Ovary (tissue), 9 donors: ENCODE measurements around the gene NDUFB6. TPM values are rescaled to one million over a fixed set of nuclear protein-coding genes. Genes with fewer than 3 reads are reported as not detected.
"Not testable (repeated sequence)": the region's sequence is repeated elsewhere in the genome, so short reads cannot be mapped to it uniquely, and the experiment has no call there.

Experiments used
- DNase-seq, 5 donors: peaks; one replicate each; pipeline ENCODE4 v3.0.0-alpha.2; 2019 to 2020
- H3K27ac ChIP-seq, 2 donors: fragments of 200-600 bp; one replicate each; pipeline versions ENCODE4 v1.5.1 to v1.8.0; 2019 to 2022
- H3K27me3 ChIP-seq: fragments of 200-600 bp; one replicate; pipeline ENCODE4 v1.8.0; 2022
- H3K36me3 ChIP-seq: fragments of 200-600 bp; sonication (generic); one replicate; pipeline ENCODE4 v1.5.1; 2019
- H3K4me1 ChIP-seq: one replicate; pipeline ENCODE4 v1.8.1; 2013; ENCODE audit warnings: mild to moderate bottlenecking, moderate library complexity; ENCODE audit not compliant: insufficient read depth
- H3K4me3 ChIP-seq: fragments of 200-600 bp; sonication (generic); one replicate; pipeline ENCODE4 v1.5.1; 2017
- H3K9me3 ChIP-seq, 2 donors: fragments of 200-600 bp in 1 of 2; sonication (generic) in 1 of 2; one replicate each; pipeline versions ENCODE4 v1.5.1 to v1.8.1; 2013 to 2019; ENCODE audit warnings: mild to moderate bottlenecking in 1 of 2, moderate library complexity in 1 of 2
- CTCF ChIP-seq, 3 donors: fragments of 450-650 bp in 2 of 3; fragments of 200-600 bp in 1 of 3; IDR thresholded peaks; one replicate each; pipeline versions ENCODE4 v1.5.1 to v1.8.0; 2016 to 2022; ENCODE audit warnings: antibody characterized with exemption in 3 of 3, mild to moderate bottlenecking in 1 of 3
- EP300 ChIP-seq: sonication (generic); formaldehyde crosslinking; IDR thresholded peaks from one replicate; pipeline ENCODE4 v1.6.1; 2017; ENCODE audit warnings: antibody characterized with exemption
- POLR2A ChIP-seq: fragments of 450-650 bp; IDR thresholded peaks from one replicate; pipeline ENCODE4 v1.6.1; 2017; ENCODE audit warnings: antibody characterized with exemption, mild to moderate bottlenecking, moderate library complexity
- WGBS, 3 donors: extraction: QIAGEN DNeasy Blood & Tissue Kit in 1 of 3; methylation state at CpG; one replicate each; pipeline versions ENCODE4 v1.1.5 to v1.1.7; 2013 to 2017; 5-methylcytosine and 5-hydroxymethylcytosine counted together
- intact Hi-C, 4 donors: fragments of 100-400 bp; cut with DNase I; formaldehyde crosslinking; loops; one replicate each; pipeline versions ENCODE4 v1.11.0 to v1.15.1; 2022 to 2023
- polyA plus RNA-seq, 2 donors: library from polyadenylated mRNA; stranded (reverse); fragments of 200-250 nt in 1 of 2; fragments of 350-450 nt in 1 of 2; fragmentation: Illumina TruSeq in 1 of 2; extraction: RNeasy Lipid Tissue Mini Kit (QIAGEN cat#74804) in 1 of 2; gene quantifications; one replicate each; pipeline ENCODE4 v1.2.3, GENCODE V29; 2013 to 2014
- total RNA-seq, 7 donors: library from RNA; depleted of rRNA in 2 of 7; stranded (reverse); fragments of >200 nt in 2 of 7; fragmentation: NEBNext Ultra II Directional in 3 of 7; extraction: Animal tissue kit (Norgen Biotek cat#: 25700) in 3 of 7; gene quantifications; one replicate each; pipeline versions ENCODE4 v1.1.0 to v1.2.4, GENCODE V29; 2016 to 2023
- donor health status: DM: no; HTN: no; CAD: no; lungs with moderate emphysema.
- donor health status: DM: no; HTN: no; CAD: no.
- donor health status: Bipolar disorder and iron deficiency.
- donor health status: DM: yes; HTN: yes; CAD: no.
- donor health status: DM: no; HTN: no; CAD: no.
- donor health status: DM: yes; HTN: yes; CAD: no.

NDUFB6 gene
- total and polyA plus RNA-seq, 9 donors: 19.6 to 42.5 (median 37.8) TPM

GRCh38 chr9:32524892-32525708 lies 47.9 kb downstream of the NDUFB6 start:
- DNase-seq: peak in 1 of 5 donors; percentile 12
- peak overlapping the region; percentile 59 for H3K4me3 ChIP-seq
- intact Hi-C loops: loop anchor here in 1 of 4 donors (5.0 kb wide), 1 partner anchor 143 kb away; the partner anchor contains the start of gene ACO1
- peak overlapping the region; percentile 77 to 85 for H3K27ac ChIP-seq
- 18 to 28% (median 24%) methylated on average over 22 of the region's 22 CpGs for WGBS, 3 donors
- H3K9me3 ChIP-seq: no peaks in the 10 kb centered on the region
- H3K4me1 ChIP-seq: peaks cover 9% of the 10 kb centered on the region
- H3K36me3 ChIP-seq: no peaks in the 10 kb centered on the region
- no peaks in the 10 kb centered on the region for H3K27me3 ChIP-seq
- TF ChIP-seq POLR2A (no peak), CTCF (IDR thresholded peaks at IDR 0.05) (no peak), EP300 (no peak)

- H3K4me1 ChIP-seq, H3K27me3 ChIP-seq, H3K9me3 ChIP-seq, H3K27ac ChIP-seq, DNase-seq, intact Hi-C loops, H3K36me3 ChIP-seq: not testable (repeated sequence)
- H3K4me3 ChIP-seq: peak overlapping the region; percentile 59
- WGBS, 3 donors: 83 to 88% (median 88%) methylated on average over 11 of the region's 11 CpGs
These were observed 48.4 kb downstream of the NDUFB6 start for GRCh38 chr9:32524558-32524891.

- H3K27me3 ChIP-seq: no peaks in the 10 kb centered on the region
- 84 to 87% (median 86%) methylated on average over 1 of the region's 1 CpG for WGBS, 3 donors
- no peaks in the 10 kb centered on the region for H3K9me3 ChIP-seq
- H3K36me3 ChIP-seq: no peaks in the 10 kb centered on the region
- intact Hi-C loops: no loop called here
- DNase-seq: no peak
- TF ChIP-seq EP300 (no peak), CTCF (IDR thresholded peaks at IDR 0.05) (no peak), POLR2A (no peak)
- H3K4me1 ChIP-seq: peaks cover 9% of the 10 kb centered on the region
- no peak overlapping the region for H3K4me3 ChIP-seq
- H3K27ac ChIP-seq: no peak overlapping the region
These were observed 49.0 kb downstream of the NDUFB6 start for GRCh38 chr9:32523910-32524309.

GRCh38 chr9:32518276-32518675 lies 54.7 kb downstream of the NDUFB6 start:
- Histone ChIP-seq H3K27ac (no peak overlapping the region), H3K27me3 (no peaks in the 10 kb centered on the region), H3K4me3 (no peak overlapping the region), H3K36me3 (no peaks in the 10 kb centered on the region), H3K4me1 (no peaks in the 10 kb centered on the region), H3K9me3 (no peaks in the 10 kb centered on the region)
- no peak for DNase-seq
- no peak for TF ChIP-seq POLR2A
- no peak for TF ChIP-seq EP300
- no peak for TF ChIP-seq CTCF (IDR thresholded peaks at IDR 0.05)
- 83 to 89% (median 87%) methylated on average over 1 of the region's 1 CpG for WGBS, 3 donors
- intact Hi-C loops: no loop called here

- no peak for DNase-seq
- no peaks in the 10 kb centered on the region for H3K36me3 ChIP-seq
- no peak overlapping the region for H3K4me3 ChIP-seq
- no peak overlapping the region for H3K27ac ChIP-seq
- H3K27me3 ChIP-seq: no peaks in the 10 kb centered on the region
- intact Hi-C loops: no loop called here
- H3K9me3 ChIP-seq: no peaks in the 10 kb centered on the region
- H3K4me1 ChIP-seq: no peaks in the 10 kb centered on the region
- TF ChIP-seq POLR2A (no peak), CTCF (IDR thresholded peaks at IDR 0.05) (no peak), EP300 (no peak)
These were observed 56.7 kb downstream of the NDUFB6 start for GRCh38 chr9:32516241-32516640.
